DMS153 treated with DMSO at 0.1 percent for 48 hours (cell line): ENCODE results near the gene HCRTR1.

ENCODE experiments used
- DNase-seq: peaks from one replicate; lab custom pipeline; 2025; ENCODE audit not compliant: unreplicated experiment; lab: John Stamatoyannopoulos, UW

Gene HCRTR1

DNA sequence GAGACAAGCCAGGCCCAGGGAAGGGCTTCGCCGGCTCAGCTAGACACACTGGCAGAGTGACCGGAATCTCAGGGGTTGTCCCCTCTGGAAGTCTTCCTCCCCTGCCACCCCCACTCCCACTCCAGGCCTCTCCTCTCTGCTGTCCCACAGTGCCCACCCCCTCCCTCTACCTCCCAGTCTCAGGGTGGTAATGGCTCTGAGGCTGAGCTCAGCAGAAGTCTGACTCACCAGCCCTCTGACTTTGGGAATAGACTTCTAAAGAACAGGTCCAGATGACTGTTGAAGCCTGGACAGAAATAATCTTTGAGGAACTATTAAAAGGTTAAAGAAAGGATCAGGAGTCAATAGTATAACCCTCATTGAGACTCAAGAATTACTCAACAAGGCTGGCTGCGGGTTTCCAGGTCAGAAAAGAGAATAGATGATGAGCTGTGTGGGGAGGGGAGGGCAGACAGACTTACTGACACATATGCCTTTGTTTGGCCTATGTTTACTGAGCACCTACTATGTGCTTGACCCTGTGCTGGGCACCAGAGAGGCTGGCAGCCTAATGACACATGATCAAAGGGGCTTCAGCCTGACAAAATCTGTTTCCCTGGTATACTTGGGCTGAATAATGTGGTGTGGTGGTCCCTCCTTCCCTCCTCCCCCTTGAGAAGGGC, 8.2 kb downstream of the HCRTR1 start:
- no peak for DNase-seq

DNA sequence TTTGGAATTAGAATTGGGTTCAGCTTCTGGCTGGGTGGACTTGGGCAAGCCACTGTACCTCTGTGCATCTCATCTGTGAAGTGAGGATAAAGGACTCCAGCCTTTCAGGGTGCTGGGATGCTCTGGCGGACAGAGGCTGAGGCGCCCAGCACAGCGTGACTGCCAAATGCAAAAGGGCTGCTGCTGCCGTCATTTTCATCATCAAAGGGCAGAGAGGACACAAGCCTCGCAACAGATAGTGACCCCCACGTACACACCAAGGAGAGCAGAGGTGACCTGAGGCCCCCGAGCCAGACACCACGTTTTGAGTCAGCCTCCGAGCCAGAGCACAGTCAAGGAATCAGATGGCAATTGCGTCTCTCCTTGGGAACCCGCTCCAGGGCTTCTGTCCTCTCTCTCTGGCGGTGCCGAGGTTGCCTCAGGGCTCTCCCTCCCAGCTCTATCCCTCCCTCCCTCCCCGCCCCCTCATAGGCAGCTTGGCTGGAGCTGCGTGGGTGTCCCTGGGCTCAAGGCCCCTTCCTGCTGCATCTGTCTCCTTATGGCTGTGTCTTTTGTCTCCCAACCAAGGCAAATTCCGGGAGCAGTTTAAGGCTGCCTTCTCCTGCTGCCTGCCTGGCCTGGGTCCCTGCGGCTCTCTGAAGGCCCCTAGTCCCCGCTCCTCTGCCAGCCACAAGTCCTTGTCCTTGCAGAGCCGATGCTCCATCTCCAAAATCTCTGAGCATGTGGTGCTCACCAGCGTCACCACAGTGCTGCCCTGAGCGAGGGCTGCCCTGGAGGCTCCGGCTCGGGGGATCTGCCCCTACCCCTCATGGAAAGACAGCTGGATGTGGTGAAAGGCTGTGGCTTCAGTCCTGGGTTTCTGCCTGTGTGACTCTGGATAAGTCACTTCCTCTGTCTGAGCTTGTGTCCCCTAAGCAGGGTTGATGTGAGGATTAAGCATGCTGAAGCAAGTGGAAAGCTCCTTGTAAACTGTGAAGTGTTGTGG, 9.0 kb downstream of the HCRTR1 start:
- DNase-seq = no peak

DNA sequence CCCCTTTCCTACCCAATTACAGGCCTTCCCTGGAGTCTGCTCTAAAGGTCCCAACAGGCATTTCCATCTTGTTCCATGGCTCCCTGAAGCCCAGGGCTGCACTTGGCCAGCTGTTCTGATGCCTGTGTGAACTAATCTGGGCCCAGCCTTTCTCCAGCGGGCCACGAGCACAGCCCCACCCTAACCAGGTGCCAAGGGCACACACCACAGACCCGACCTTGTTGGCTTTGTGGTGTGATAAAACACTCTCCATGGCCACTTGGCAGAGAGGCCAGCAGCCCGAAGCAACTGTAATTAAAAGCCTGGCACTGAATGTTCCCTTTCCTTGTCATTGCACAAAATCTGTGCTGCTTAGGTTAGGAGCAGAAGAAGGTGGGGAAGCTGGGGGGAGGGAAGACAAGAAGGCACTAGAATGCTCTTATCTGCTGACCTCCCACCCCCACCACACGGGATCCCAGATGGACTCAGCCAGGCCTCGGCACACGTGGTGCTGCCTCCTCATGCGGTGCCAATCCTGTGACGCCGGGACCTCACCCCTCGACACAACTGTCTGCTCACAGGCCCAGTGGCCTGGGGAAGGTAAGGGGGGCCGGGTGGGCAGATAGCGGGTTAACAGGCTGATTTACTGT, 9.9 kb downstream of the HCRTR1 start:
- DNase-seq = no peak

DNA sequence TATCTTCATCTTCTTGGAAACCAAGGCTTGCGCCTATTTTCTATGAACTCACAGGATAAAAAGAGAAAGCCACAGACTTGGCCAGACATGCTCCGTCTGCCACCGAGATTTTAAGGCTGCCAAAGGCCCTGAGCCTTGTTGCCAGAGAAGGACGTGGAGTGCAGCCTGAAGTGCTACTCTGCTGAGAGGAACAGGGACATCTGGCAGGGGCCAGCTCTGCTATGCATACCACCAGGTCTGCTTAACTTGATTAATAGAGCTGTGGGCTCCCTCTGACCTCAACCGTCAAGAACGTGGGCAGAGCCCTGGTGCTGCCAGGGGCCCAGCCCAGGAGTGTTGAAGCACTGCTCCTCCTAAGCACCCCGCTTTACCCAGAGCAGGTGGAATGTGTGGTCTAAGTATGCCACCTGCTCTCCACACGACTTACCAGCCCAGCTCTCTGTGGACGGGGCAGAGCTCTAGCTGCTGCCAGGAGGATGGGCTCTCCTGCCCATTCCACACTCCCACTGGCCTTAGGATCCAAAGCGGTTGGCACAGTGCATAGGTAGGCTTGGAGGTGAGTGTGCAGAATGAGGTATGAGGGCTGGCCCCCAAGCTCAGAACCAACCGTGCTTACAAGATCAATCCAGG, 10.6 kb downstream of the HCRTR1 start:
- no peak for DNase-seq

DNA sequence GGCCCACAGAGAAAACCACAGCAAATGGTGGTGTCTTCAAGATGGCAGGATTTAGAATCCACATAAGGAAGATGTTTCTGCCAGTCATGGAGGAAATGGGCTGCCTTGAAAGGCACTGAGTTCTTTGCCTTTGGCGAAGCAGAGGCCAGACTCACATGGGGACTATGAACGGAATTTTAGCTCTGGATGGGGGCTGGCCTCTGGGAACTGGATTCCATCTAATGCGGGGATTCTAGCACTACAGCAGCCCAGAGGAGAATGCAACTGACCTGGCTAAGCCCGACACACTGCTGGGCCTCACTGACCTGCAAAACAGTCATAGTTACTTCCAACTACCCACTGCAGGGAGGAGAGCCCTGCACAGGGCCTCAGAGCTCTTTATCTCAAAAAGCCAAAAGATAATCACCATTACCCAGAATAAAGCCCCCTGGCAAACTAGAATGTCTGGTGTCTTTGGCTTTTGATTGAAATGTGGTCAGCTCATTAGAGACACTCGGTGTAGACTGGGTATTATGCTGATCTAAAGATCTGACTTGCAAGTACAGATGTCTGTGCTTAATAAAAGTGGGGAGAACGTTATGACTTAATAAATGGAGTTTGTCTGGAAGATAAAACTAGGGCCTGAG, 11.6 kb downstream of the HCRTR1 start:
- DNase-seq = no peak

DNA sequence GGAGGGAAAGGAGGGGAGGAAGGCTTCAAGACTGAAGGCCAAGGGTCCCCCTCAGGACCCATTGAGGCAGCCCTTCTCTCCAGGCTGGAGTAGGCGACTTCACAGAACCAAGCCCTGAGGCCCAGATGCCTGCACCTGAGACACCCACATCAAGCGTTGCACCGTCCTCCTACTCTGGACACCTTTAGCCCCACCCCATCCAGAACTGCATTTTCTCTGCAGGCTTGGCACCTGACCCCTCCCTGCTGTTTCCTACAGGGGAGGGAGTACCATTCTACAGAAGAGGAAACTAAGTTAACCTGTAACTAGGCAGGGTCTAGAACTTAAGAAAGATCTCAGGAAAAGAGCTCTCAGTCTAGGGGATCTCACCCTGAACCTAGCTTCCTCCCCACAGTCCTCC, 15.2 kb downstream of the HCRTR1 start:
- DNase-seq = no peak

DNA sequence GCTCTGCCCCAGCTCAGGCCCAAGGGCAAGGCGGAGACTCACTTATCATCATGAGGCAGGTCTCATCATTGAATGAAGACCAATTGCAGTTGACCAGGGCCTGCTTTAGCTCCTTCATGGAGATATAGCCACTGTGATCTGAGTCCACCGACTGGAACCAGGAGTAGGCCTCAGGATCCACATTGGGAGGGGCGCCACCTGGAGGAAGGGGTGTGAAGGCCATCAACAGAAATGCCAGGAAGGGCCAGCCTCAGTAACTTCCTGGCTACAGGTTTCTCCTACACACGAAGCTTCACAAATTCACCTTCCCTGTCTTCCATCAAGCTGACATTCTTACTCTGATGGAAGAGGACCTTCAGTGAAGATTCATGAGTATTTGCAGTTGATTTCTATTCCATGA, 15.6 kb downstream of the HCRTR1 start:
- no peak for DNase-seq

DNA sequence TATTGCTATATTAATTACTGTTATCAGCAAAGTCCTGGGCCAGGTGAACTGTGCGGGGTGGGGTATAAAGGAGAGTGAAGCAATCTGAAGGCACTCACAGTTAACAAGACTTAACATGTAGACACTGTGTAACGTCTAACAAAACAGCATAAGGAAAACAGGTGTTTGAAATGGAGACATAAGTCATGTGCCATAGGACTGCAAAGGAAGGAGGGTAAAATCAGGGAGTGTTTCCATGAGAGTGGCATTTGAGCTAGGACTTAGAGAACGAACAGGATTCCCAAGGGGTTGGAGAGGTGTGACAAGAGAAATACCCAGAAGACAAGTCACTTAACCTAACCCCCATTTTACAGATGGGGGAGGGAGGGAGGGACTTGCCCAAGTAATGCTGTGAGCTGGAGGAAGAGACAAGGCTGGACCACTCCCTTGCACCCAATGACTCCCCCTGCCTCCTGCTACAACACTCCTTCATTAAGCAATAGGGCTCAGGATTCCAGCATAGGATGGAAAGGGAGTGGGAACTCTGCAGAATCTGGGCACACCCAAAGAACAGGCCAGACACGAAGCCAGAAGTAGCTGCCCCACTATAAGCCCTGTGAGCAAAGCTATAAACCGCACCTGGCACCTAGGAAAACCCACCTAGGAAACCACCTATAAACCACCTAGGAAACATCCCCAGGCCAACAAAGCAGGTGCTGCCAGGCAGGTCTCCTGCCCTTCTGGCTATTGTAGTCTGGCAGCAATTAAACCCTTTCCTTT, 20.6 kb downstream of the HCRTR1 start:
- peak; percentile 75 for DNase-seq

DNA sequence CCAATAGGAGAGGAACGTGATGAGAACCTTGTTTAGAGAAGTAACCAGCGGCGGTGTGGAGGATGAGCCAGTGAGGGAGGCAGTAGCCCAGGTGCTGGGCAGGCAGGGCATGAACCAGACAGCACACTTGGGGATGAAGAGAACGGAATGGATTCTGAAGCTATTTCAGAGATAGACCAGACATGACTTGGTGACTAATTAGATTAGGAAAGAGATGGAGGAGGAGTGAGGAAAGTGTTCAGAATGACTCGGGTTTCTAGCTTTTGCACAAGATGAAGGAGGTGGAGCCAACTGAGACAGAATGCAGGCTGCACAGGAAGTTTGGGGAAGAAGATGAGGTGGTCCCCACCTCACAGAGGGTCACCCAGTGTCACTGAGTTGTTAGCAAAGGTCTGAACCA, 22.1 kb downstream of the HCRTR1 start:
- DNase-seq = no peak

DNA sequence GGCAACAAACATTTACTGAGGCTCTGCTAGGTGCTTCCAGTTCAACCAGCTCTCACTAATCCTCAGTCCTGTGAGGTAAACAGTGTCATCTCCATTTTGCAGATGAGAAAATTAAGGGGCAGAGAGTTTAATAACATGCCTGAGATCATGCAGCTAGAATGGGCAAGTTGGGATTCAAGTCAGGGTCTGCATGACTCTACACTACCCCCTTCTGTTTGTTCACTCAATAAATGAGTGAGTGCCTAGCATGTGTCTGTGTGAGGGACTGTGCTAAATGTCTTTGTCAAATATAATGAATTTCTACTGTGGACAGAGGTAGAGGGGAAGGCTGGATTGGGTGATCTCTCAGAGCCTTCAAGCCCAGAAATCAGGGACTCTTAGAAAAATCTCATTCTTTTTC, 22.7 kb downstream of the HCRTR1 start:
- no peak for DNase-seq

DNA sequence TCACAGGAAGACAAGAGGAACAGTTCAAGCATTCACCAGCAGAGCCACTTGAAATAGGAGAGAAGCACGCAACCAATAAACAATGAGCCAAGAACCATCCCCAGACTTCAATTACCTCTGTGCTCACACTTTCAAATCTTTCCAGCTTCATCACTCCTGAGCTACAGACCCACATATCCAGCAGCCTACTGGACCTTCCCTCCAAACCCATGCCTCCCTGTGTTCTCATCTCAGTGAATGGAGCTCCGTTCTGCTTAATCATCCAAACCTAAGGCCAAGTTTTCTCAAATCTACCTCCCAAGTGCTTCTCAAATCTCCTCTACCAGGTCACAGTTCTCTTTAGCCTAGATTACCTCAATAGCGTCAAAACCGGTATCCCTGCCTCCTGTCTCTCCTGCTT, 23.5 kb downstream of the HCRTR1 start:
- DNase-seq = no peak

DNA sequence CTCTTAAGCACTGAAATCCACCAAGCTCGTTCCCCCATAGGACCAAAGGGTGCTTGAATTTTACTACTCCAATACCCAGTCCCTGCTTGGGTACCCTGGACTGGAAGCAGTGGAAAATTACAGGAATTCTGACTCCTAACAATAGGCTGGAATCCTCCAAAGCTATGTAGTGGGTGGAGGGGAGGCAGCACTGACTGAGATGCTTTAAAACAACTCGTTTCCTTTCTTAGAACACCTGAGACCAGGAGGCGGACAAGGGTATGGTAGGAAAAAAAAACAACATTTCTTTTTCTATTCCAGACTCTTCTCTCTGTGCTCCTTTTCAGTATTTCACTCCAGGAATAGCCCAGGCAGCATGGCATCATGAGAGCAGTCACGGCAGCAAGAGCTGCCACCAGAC, 24.9 kb downstream of the HCRTR1 start:
- no peak for DNase-seq

DNA sequence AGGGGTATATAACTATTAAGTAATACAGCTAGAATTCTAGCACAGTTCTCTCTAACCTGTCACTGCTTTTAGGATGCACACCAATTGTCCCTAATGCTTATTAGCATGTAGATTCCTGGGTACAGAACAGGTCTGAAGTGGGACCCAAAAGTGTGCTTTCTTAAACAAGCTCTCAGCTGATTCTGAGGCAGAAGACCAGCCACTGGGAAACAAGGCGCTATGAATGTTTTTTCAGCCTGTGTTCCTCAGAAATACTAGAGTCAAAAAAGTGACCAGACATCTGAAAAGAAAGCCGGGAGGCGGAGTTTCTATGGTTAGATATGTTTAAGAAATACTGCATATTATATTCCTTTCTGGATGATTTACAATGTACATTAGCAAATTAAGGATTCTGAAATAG, 25.4 kb downstream of the HCRTR1 start:
- no peak for DNase-seq

DNA sequence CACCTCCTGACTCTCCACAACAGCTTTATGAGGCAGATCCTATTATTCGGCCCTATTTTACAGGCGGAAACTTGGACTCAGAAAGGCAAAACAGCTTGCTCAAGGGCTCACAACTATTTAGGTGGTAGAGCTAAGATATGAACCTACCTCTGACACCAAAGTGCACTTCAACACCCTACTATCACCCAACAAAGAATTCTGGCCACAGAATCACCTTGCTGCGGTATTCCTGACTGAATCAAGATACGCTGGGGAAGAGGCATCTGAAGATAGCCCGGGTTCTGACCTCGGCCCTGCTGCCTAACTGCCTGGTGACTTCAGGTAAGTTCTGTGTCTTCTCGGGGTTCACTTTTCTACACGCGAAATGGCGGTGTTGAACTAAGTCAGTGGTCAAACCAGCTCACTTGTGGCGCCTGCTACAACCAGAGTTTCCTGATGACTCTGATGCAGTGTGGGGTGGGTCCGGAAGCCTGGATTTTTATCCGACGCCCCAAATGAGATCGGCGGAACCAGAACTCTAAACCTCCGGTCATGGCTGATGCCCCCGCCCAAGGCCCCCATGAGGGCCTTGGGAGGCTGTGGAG, 26.6 kb downstream of the HCRTR1 start:
- DNase-seq = no peak

DNA sequence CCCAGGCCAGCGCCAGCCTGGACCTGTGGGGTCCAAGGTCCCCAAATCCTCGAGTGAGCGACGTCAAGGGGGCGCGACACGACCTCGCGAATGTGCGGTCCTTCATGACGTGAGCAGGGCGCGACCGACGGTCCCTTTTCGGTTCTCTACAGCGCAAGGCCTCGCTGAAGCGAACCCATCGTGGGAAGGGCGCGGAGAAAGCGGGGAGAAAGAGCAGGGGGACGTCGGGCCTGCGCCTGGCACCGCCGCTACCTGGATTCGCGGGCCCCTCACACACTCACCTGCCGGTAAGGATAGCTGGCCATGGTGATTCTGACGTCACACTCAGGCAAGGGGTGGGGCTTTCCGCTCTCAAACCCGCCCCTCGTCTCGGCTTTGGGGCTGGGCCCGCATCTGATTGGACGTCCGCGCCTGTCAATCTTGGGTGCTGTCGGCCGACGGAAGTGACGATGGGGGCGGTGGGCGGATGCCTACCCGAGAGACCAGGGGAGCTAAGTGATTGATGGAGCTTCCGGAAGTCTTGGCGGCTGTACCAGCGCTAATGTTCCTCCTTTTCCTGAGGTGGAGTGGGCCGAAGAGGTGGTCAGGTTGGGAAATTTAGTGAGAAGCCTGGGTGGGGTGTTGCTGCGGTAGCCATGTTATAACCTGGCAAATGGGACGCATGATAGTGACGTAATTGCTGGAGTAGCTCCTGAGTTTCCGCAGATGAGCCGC, 27.2 kb downstream of the HCRTR1 start, which contains the start of gene PEF1:
TSS of gene PEF1 (minus strand) at position 317 of the 714 bp plus-strand sequence. CDS start at position 305, 12 bp downstream.
- DNase-seq = peak; percentile 100

DNA sequence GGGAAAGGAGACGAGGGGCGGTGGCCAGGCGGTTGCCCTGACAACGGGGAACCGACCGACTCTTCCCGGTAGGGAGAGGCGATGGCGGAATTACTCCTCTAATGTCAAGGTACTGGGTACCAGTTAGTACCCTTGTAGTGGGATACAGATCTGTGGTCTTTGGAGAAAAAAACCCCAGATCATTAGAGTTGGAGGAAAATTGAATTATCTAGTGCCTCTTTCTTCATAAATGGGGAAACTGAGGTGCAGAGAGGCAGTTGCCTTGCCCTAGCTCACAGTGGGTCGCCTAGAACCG, 27.7 kb downstream of the HCRTR1 start:
- DNase-seq = no peak

DNA sequence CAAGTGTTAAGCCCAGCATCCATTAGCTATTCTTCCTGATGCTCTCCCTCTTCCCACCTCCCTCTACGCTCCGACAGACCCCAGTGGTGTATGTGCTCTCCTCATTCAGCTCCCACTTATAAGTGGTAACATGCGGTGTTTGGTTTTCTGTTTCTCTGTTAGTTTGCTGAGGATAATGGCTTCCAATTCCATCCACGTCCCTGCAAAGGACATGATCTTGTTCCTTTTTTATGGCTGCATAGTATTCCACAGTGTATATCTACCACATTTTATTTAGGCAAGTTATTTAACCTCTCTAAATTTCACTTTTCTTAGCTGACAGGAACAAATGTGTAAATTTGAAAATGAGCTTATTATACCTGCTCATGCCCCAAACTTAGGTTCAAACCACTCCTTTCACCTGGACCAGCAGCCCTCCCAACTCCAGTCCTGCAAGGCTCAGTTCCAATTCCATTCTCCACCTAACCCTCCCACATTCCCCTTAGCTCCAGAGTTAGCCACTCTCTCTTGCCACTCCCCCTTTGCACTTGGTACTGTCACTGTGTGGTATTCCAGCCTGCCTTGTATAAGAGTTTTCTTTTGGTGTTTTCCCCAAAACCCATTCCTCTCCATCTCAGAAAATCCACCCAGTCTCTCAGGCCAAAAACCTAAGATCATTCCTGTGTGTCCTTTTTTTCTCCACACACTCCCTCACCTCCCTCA, 28.9 kb downstream of the HCRTR1 start:
- no peak for DNase-seq

DNA sequence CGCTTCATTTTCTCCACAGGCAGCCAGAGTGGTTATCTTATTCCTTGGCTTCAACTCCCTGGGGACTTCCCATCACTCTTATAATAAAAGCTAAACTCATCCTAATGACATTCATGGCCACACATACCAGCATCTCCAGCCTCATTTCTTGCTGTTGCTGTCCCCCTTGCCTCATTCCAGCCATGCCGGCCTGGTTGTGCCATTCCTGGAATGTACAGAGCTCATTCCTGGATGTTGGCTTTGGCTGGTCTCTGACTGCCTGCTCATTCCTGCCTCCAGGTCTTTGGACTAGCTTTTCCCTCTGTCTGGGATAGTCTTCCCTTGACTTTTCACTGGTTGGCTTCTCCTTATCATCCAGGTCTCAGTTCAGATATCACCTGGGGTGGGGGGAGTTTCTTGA, 29.6 kb downstream of the HCRTR1 start:
- DNase-seq = no peak

DNA sequence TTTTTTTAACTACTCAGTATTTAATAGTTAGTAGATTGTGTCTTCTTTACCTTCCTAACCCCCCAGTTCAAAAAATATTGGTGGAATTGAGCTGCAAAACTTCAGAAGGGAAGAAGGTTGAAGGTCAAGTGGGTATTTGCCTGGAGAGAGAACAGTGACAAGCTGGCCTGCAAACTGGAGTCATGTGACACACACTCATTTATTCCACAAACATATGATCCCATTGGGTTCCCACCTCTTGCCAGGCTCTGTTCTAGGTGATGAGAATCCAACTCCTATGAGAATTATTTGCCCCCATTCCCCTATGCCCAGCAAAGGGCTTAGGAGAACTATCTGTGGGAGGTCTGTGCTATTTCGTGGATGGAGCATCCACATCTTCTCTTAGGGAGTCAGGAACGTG, 30.7 kb downstream of the HCRTR1 start:
- no peak for DNase-seq
